HS-27A (cell line): ENCODE results near the gene LCE3E.

Experiments
- DNase-seq: peaks from one replicate; pipeline ENCODE4 v3.0.0-alpha.2; 2012; ENCODE audit warnings: low read depth, missing footprints

The LCE3E gene

GRCh38 chr1:152516082-152516481 is 50.5 kb downstream of the LCE3E start:
- no peak for DNase-seq
